WTC11 (cell line): Measurements from ENCODE around the gene FSTL3. TPM values are rescaled to one million over a fixed set of nuclear protein-coding genes. Genes with fewer than 3 reads are reported as not detected.

Source experiments
- ATAC-seq: fragments of 200-7000 bp; cut with Tn5 transposase; 2 replicates; pipeline ENCODE4 v1.10.0; 2021; ENCODE audit warnings: mild to moderate bottlenecking, moderate library complexity
- CTCF ChIA-PET: fragments of 300-600 bp; sonication (Branson Sonifier 250); formaldehyde crosslinking; loops from one replicate; lab custom pipeline; 2021; ENCODE audit warnings: antibody characterized with exemption; lab: Charles Lee
- POLR2A ChIA-PET: fragments of 350-600 bp; sonication (Branson Sonifier 250); formaldehyde crosslinking; loops from one replicate; lab custom pipeline; 2021; ENCODE audit warnings: antibody characterized with exemption; lab: Charles Lee
- DNase-seq: peaks from one replicate; pipeline ENCODE4 v3.0.0; 2021; ENCODE audit warnings: low spot score
- H3K27ac Mint-ChIP-seq: 2 replicates; pipeline ENCODE4 v1.8.0; 2021; ENCODE audit warnings: mixed read lengths
- H3K27me3 Mint-ChIP-seq: 2 replicates; pipeline ENCODE4 v1.8.0; 2021; ENCODE audit warnings: low read depth, mild to moderate bottlenecking, moderate library complexity, mixed read lengths
- H3K36me3 Mint-ChIP-seq: 2 replicates; pipeline ENCODE4 v1.8.0; 2021; ENCODE audit warnings: mixed read lengths
- H3K4me1 Mint-ChIP-seq: 2 replicates; pipeline ENCODE4 v1.8.0; 2022; ENCODE audit warnings: mixed read lengths
- H3K4me3 Mint-ChIP-seq: 2 replicates; pipeline ENCODE4 v1.8.0; 2021; ENCODE audit warnings: mild to moderate bottlenecking, moderate library complexity, mixed read lengths
- H3K9me3 Mint-ChIP-seq: 2 replicates; pipeline ENCODE4 v1.8.0; 2021; ENCODE audit warnings: mixed read lengths
- ATF3 ChIP-seq: sonication (generic); formaldehyde crosslinking; conservative IDR thresholded peaks from 2 replicates; pipeline ENCODE4 v1.8.1; 2022; ENCODE audit warnings: mild to moderate bottlenecking, missing genetic modification reagents
- CBFB ChIP-seq: sonication (generic); formaldehyde crosslinking; IDR thresholded peaks from 2 replicates; pipeline ENCODE4 v1.8.1; 2022; ENCODE audit warnings: mild to moderate bottlenecking, low read depth, missing genetic modification reagents
- CREB1 ChIP-seq: sonication (generic); formaldehyde crosslinking; IDR thresholded peaks from 2 replicates; pipeline ENCODE4 v1.8.0; 2023; ENCODE audit warnings: mild to moderate bottlenecking, missing genetic modification reagents
- CTCF ChIP-seq: fragments of 200-600 bp; IDR thresholded peaks from 2 replicates; pipeline ENCODE4 v1.8.0; 2022; ENCODE audit warnings: antibody characterized with exemption
- ESRRA ChIP-seq: sonication (generic); formaldehyde crosslinking; IDR thresholded peaks from 2 replicates; pipeline ENCODE4 v1.8.1; 2022; ENCODE audit warnings: mild to moderate bottlenecking, missing genetic modification reagents, borderline replicate concordance
- GABPB1 ChIP-seq: sonication (generic); formaldehyde crosslinking; IDR thresholded peaks from 2 replicates; pipeline ENCODE4 v1.8.1; 2023; ENCODE audit warnings: mild to moderate bottlenecking, missing genetic modification reagents
- GTF2I ChIP-seq: fragments of 250-450 bp; sonication (Bioruptor Pico); conservative IDR thresholded peaks from 2 replicates; pipeline ENCODE4 v1.4.0; 2021; ENCODE audit warnings: mild to moderate bottlenecking
- HMGXB4 ChIP-seq: sonication (generic); formaldehyde crosslinking; IDR thresholded peaks from 2 replicates; pipeline ENCODE4 v1.8.1; 2023; ENCODE audit warnings: mild to moderate bottlenecking, moderate library complexity, missing genetic modification reagents
- JAZF1 ChIP-seq: fragments of 250-450 bp; sonication (Bioruptor Pico); IDR thresholded peaks from 2 replicates; pipeline ENCODE4 v1.9.0; 2021; ENCODE audit warnings: moderate library complexity, mild to moderate bottlenecking, inconsistent platforms
- JUN ChIP-seq: sonication (generic); formaldehyde crosslinking; IDR thresholded peaks from 2 replicates; pipeline ENCODE4 v1.8.0; 2023; ENCODE audit warnings: mild to moderate bottlenecking, missing genetic modification reagents
- KAT7 ChIP-seq: sonication (generic); formaldehyde crosslinking; IDR thresholded peaks from 2 replicates; pipeline ENCODE4 v1.8.1; 2023; ENCODE audit warnings: missing genetic modification reagents, mild to moderate bottlenecking, borderline replicate concordance
- MYBL2 ChIP-seq: sonication (generic); formaldehyde crosslinking; IDR thresholded peaks from 2 replicates; pipeline ENCODE4 v1.8.1; 2023; ENCODE audit warnings: mild to moderate bottlenecking, moderate library complexity, missing genetic modification reagents
- PREB ChIP-seq: sonication (generic); formaldehyde crosslinking; IDR thresholded peaks from 2 replicates; pipeline ENCODE4 v1.8.1; 2022; ENCODE audit warnings: mild to moderate bottlenecking, missing genetic modification reagents, moderate library complexity, borderline replicate concordance
- SMAD3 ChIP-seq: sonication (generic); formaldehyde crosslinking; IDR thresholded peaks from 2 replicates; pipeline ENCODE4 v1.8.0; 2022; ENCODE audit warnings: missing genetic modification reagents, mild to moderate bottlenecking, borderline replicate concordance
- SMAD4 ChIP-seq: sonication (generic); formaldehyde crosslinking; IDR thresholded peaks from 2 replicates; pipeline ENCODE4 v1.8.0; 2022; ENCODE audit warnings: mild to moderate bottlenecking, missing genetic modification reagents
- TEAD4 ChIP-seq: sonication (generic); formaldehyde crosslinking; IDR thresholded peaks from 2 replicates; pipeline ENCODE4 v1.8.0; 2022; ENCODE audit warnings: mild to moderate bottlenecking, missing genetic modification reagents
- USF2 ChIP-seq: sonication (generic); formaldehyde crosslinking; IDR thresholded peaks from 2 replicates; pipeline ENCODE4 v1.8.1; 2023; ENCODE audit warnings: mild to moderate bottlenecking, missing genetic modification reagents, moderate library complexity
- ZNF121 ChIP-seq: sonication (generic); formaldehyde crosslinking; IDR thresholded peaks from 2 replicates; pipeline ENCODE4 v1.8.0; 2023; ENCODE audit warnings: missing genetic modification reagents
- ZNF219 ChIP-seq: sonication (generic); formaldehyde crosslinking; IDR thresholded peaks from 2 replicates; pipeline ENCODE4 v1.8.0; 2023; ENCODE audit warnings: missing genetic modification reagents, mild to moderate bottlenecking, borderline replicate concordance
- ZNF232 ChIP-seq: sonication (generic); formaldehyde crosslinking; IDR thresholded peaks from 2 replicates; pipeline ENCODE4 v1.8.0; 2022; ENCODE audit warnings: mild to moderate bottlenecking, missing genetic modification reagents
- ZNF671 ChIP-seq: fragments of 250-450 bp; sonication (Bioruptor Pico); IDR thresholded peaks from 2 replicates; pipeline ENCODE4 v1.8.0; 2021; ENCODE audit warnings: mild to moderate bottlenecking
- total RNA-seq: library from RNA; stranded (reverse); gene quantifications from 3 replicates; pipeline ENCODE4 v1.2.3, GENCODE V29; 2021
- TF ChIP-seq, protein P1 (sequence below): sonication (generic); formaldehyde crosslinking; IDR thresholded peaks from 2 replicates; pipeline ENCODE4 v1.8.1; 2023; ENCODE audit warnings: mild to moderate bottlenecking, missing genetic modification reagents
- TF ChIP-seq, protein P2 (sequence below): sonication (generic); formaldehyde crosslinking; IDR thresholded peaks from 2 replicates; pipeline ENCODE4 v1.8.1; 2023; ENCODE audit warnings: mild to moderate bottlenecking, missing genetic modification reagents, moderate library complexity

Gene FSTL3
- total RNA-seq, 1 experiment from 2014 or later = 8.7 TPM

DNA sequence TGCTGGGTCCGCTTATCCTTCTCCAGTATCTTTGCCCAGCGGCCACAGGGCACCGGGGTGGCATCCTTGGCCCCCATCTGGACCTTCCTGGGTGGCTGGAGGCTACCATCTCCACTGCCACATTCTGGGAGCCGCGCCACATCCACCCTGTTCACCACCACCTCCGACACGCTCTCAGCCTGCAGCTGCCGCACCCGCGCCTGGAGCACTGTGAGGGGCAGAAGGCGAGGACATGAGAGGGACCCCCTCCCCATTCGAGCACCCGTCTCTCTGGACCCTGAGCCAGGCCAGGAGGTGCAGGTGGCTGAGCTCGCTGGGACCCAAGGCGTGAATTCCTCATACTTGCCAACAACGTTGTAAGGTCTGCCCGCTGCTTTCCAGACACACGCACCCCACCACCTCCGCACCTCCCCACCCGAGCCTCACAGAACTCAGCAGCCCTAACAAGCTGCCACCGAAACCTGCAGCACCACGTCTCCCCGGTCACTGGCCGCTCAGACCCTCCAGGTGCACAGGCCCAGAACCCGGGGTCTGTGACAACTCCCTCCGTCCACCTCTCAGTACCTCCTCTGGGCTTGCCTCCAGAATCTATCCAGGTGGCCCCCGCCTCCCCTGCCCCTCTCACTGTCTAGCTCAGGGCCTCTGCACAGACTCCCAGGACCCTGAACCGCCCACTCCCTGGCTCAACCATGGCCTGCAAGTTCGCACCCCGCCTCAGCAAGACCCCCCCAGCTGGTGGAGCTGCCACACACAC lies 46.1 kb upstream of the FSTL3 start:
- Mint-ChIP-seq H3K4me3 (no peak overlapping the region), H3K27ac (no peak overlapping the region), H3K36me3 (peaks cover 27% of the 10 kb centered on the region), H3K4me1 (peaks cover 13% of the 10 kb centered on the region), H3K27me3 (no peaks in the 10 kb centered on the region), H3K9me3 (no peaks in the 10 kb centered on the region)
- no peak for DNase-seq
- POLR2A ChIA-PET = no interaction called here
- CTCF ChIA-PET = interaction anchor here (1.1 kb wide), 1 partner anchor 104 kb away, joined by 4 read pairs; no protein-coding TSS in a partner anchor
- TF ChIP-seq CBFB (CRISPR knock-in tag) (no peak), ZNF671 (CRISPR knock-in tag) (no peak), ATF3 (CRISPR knock-in tag) (no peak), GTF2I (CRISPR knock-in tag) (no peak), USF2 (no peak), JUN (no peak), KAT7 (CRISPR knock-in tag) (no peak), ZNF219 (CRISPR knock-in tag) (no peak), CTCF (no peak), MYBL2 (CRISPR knock-in tag) (no peak), ESRRA (CRISPR knock-in tag) (no peak), PREB (CRISPR knock-in tag) (no peak), TEAD4 (CRISPR knock-in tag) (no peak), JAZF1 (no peak), CREB1 (CRISPR knock-in tag) (no peak), SMAD3 (CRISPR knock-in tag) (no peak)
- TF ChIP-seq, protein P1, sequence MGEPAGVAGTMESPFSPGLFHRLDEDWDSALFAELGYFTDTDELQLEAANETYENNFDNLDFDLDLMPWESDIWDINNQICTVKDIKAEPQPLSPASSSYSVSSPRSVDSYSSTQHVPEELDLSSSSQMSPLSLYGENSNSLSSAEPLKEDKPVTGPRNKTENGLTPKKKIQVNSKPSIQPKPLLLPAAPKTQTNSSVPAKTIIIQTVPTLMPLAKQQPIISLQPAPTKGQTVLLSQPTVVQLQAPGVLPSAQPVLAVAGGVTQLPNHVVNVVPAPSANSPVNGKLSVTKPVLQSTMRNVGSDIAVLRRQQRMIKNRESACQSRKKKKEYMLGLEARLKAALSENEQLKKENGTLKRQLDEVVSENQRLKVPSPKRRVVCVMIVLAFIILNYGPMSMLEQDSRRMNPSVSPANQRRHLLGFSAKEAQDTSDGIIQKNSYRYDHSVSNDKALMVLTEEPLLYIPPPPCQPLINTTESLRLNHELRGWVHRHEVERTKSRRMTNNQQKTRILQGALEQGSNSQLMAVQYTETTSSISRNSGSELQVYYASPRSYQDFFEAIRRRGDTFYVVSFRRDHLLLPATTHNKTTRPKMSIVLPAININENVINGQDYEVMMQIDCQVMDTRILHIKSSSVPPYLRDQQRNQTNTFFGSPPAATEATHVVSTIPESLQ = no peak
- TF ChIP-seq, protein P2, sequence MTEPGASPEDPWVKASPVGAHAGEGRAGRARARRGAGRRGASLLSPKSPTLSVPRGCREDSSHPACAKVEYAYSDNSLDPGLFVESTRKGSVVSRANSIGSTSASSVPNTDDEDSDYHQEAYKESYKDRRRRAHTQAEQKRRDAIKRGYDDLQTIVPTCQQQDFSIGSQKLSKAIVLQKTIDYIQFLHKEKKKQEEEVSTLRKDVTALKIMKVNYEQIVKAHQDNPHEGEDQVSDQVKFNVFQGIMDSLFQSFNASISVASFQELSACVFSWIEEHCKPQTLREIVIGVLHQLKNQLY = no peak
- no peak for ATAC-seq

GRCh38 chr19:632579-633067 lies 43.6 kb upstream of the FSTL3 start:
- Mint-ChIP-seq H3K27ac (peak overlapping the region; percentile 84), H3K36me3 (peaks cover 21% of the 10 kb centered on the region), H3K9me3 (peaks cover 4% of the 10 kb centered on the region; the same call in 1 of the 2 replicates), H3K4me3 (peak overlapping the region; percentile 87), H3K4me1 (peaks cover 13% of the 10 kb centered on the region), H3K27me3 (peaks cover 7% of the 10 kb centered on the region)
- peak; percentile 63 for DNase-seq
- POLR2A ChIA-PET = no interaction called here
- CTCF ChIA-PET = interaction anchor here (0.7 to 1.4 kb wide), 2 partner anchors 23 to 47 kb away, joined by 3 to 4 read pairs; no protein-coding TSS in a partner anchor
- peak; percentile 40 for ATAC-seq
- TF ChIP-seq ZNF232 (CRISPR knock-in tag) = 0 out of 2 replicates have a peak, but pooled peaks have one; percentile 7
- peak; percentile 62; the same call in 1 of the 2 replicates for TF ChIP-seq HMGXB4 (CRISPR knock-in tag)
- 0 out of 2 replicates have a peak, but pooled peaks have one; percentile 7 for TF ChIP-seq GABPB1
- no peak for TF ChIP-seq ZNF121
- TF ChIP-seq SMAD4 (CRISPR knock-in tag) = no peak
- TF ChIP-seq ATF3 (CRISPR knock-in tag) = no peak
